Activated T-helper 17 cell treated with anti-CD3 and anti-CD28 coated beads, Interleukin-2, amount 50 U/mL, for 72 hours (primary cell): Measurements from ENCODE around the gene TRAPPC8. TPM values are rescaled to one million over a fixed set of nuclear protein-coding genes. Genes with fewer than 3 reads are reported as not detected.
"Not testable (repeated sequence)": the region's sequence is repeated elsewhere in the genome, so short reads cannot be mapped to it uniquely, and the experiment has no call there.

Source experiments
- ATAC-seq: fragments of 150-1000 bp; cut with Tn5 transposase; replicated peaks from 2 replicates; pipeline ENCODE4 v1.10.0; 2021; ENCODE audit warnings: mild to moderate bottlenecking, moderate library complexity
- H3K27ac Mint-ChIP-seq: one replicate; pipeline ENCODE4 v1.8.0; 2022; ENCODE audit warnings: mixed read lengths
- H3K27me3 Mint-ChIP-seq: one replicate; pipeline ENCODE4 v1.8.0; 2022; ENCODE audit warnings: mixed read lengths
- H3K36me3 Mint-ChIP-seq: one replicate; pipeline ENCODE4 v1.8.0; 2022; ENCODE audit warnings: low read depth, mild to moderate bottlenecking, mixed read lengths
- H3K4me1 Mint-ChIP-seq: one replicate; pipeline ENCODE4 v1.8.0; 2022; ENCODE audit warnings: mixed read lengths
- H3K4me3 Mint-ChIP-seq: one replicate; pipeline ENCODE4 v1.8.0; 2022; ENCODE audit warnings: mild to moderate bottlenecking, mixed read lengths
- H3K9me3 Mint-ChIP-seq: one replicate; pipeline ENCODE4 v1.8.0; 2022; ENCODE audit warnings: mixed read lengths
- total RNA-seq, 2 donors: library from RNA; stranded (reverse); gene quantifications; one replicate each; pipeline ENCODE4 v1.2.3, GENCODE V29; 2022

TRAPPC8 gene
- total RNA-seq, 2 donors from 2014 or later, result 30.6 to 36.5 TPM

- peaks cover 94% of the 10 kb centered on the region for H3K36me3 Mint-ChIP-seq
- H3K9me3 Mint-ChIP-seq, result no peaks in the 10 kb centered on the region
Measured at GRCh38 chr18:31860488-31860887, 82.4 kb downstream of the TRAPPC8 start.

GRCh38 chr18:31857526-31858106 is 85.3 kb downstream of the TRAPPC8 start:
- Mint-ChIP-seq H3K4me3 (no peak overlapping the region), H3K4me1 (no peaks in the 10 kb centered on the region), H3K9me3 (no peaks in the 10 kb centered on the region), H3K36me3 (peaks cover 93% of the 10 kb centered on the region), H3K27ac (no peak overlapping the region), H3K27me3 (no peaks in the 10 kb centered on the region)
- no peak for ATAC-seq

More at GRCh38 chr18:31860488-31860887, 82.4 kb downstream of the TRAPPC8 start:
- Mint-ChIP-seq H3K27me3 (no peaks in the 10 kb centered on the region), H3K4me1 (no peaks in the 10 kb centered on the region), H3K27ac (no peak overlapping the region), H3K4me3 (no peak overlapping the region)
- ATAC-seq, result no peak

GRCh38 chr18:31850844-31851243 is 92.1 kb downstream of the TRAPPC8 start:
- H3K4me3 Mint-ChIP-seq, result no peak overlapping the region
- peaks cover 93% of the 10 kb centered on the region for H3K36me3 Mint-ChIP-seq
- no peak overlapping the region for H3K27ac Mint-ChIP-seq
- no peak for ATAC-seq
- H3K27me3 Mint-ChIP-seq, result no peaks in the 10 kb centered on the region
- H3K9me3 Mint-ChIP-seq, result no peaks in the 10 kb centered on the region
- H3K4me1 Mint-ChIP-seq, result no peaks in the 10 kb centered on the region

GRCh38 chr18:31840499-31840898 is 102.4 kb downstream of the TRAPPC8 start:
- Mint-ChIP-seq H3K9me3 (no peaks in the 10 kb centered on the region), H3K4me1 (no peaks in the 10 kb centered on the region)

GRCh38 chr18:31837879-31838278 is 105.0 kb downstream of the TRAPPC8 start:
- no peaks in the 10 kb centered on the region for H3K27me3 Mint-ChIP-seq
- H3K9me3 Mint-ChIP-seq, result no peaks in the 10 kb centered on the region
- H3K4me3 Mint-ChIP-seq, result no peak overlapping the region
- ATAC-seq, result no peak
- no peak overlapping the region for H3K27ac Mint-ChIP-seq
- peaks cover 73% of the 10 kb centered on the region for H3K36me3 Mint-ChIP-seq
- H3K4me1 Mint-ChIP-seq, result no peaks in the 10 kb centered on the region

More at GRCh38 chr18:31840499-31840898, 102.4 kb downstream of the TRAPPC8 start:
- no peak overlapping the region for H3K4me3 Mint-ChIP-seq
- no peaks in the 10 kb centered on the region for H3K27me3 Mint-ChIP-seq
- H3K27ac Mint-ChIP-seq, result no peak overlapping the region
- ATAC-seq, result no peak
- H3K36me3 Mint-ChIP-seq, result peaks cover 80% of the 10 kb centered on the region

GRCh38 chr18:31835528-31836133 is 107.3 kb downstream of the TRAPPC8 start:
- Mint-ChIP-seq H3K27me3 (no peaks in the 10 kb centered on the region), H3K4me1 (no peaks in the 10 kb centered on the region), H3K9me3 (no peaks in the 10 kb centered on the region), H3K4me3 (no peak overlapping the region), H3K27ac (peak overlapping the region; percentile 34), H3K36me3 (peaks cover 71% of the 10 kb centered on the region)
- ATAC-seq, result peak; percentile 35

GRCh38 chr18:31831903-31832302 is 111.0 kb downstream of the TRAPPC8 start:
- H3K9me3 Mint-ChIP-seq, result no peaks in the 10 kb centered on the region
- ATAC-seq, result no peak
- no peaks in the 10 kb centered on the region for H3K4me1 Mint-ChIP-seq
- no peak overlapping the region for H3K4me3 Mint-ChIP-seq
- H3K27ac Mint-ChIP-seq, result no peak overlapping the region
- no peaks in the 10 kb centered on the region for H3K27me3 Mint-ChIP-seq
- peaks cover 76% of the 10 kb centered on the region for H3K36me3 Mint-ChIP-seq

- no peaks in the 10 kb centered on the region for H3K9me3 Mint-ChIP-seq
- peaks cover 64% of the 10 kb centered on the region for H3K36me3 Mint-ChIP-seq
- no peaks in the 10 kb centered on the region for H3K27me3 Mint-ChIP-seq
- no peak overlapping the region for H3K4me3 Mint-ChIP-seq
- ATAC-seq, result no peak
- H3K4me1 Mint-ChIP-seq, result no peaks in the 10 kb centered on the region
- H3K27ac Mint-ChIP-seq, result no peak overlapping the region
Measured at GRCh38 chr18:31830686-31831085, 112.2 kb downstream of the TRAPPC8 start.

- H3K27ac Mint-ChIP-seq, result no peak overlapping the region
- peaks cover 50% of the 10 kb centered on the region for H3K36me3 Mint-ChIP-seq
- no peak for ATAC-seq
- no peak overlapping the region for H3K4me3 Mint-ChIP-seq
- H3K4me1 Mint-ChIP-seq, result no peaks in the 10 kb centered on the region
- H3K27me3 Mint-ChIP-seq, result no peaks in the 10 kb centered on the region
- H3K9me3 Mint-ChIP-seq, result no peaks in the 10 kb centered on the region
Measured at GRCh38 chr18:31828613-31829012, 114.3 kb downstream of the TRAPPC8 start.

- H3K4me1 Mint-ChIP-seq, ATAC-seq, H3K4me3 Mint-ChIP-seq, H3K27me3 Mint-ChIP-seq, H3K9me3 Mint-ChIP-seq, H3K27ac Mint-ChIP-seq: not testable (repeated sequence)
- H3K36me3 Mint-ChIP-seq, result peaks cover 37% of the 10 kb centered on the region
Measured at GRCh38 chr18:31826673-31827325, 116.1 kb downstream of the TRAPPC8 start.

- Mint-ChIP-seq H3K9me3 (no peaks in the 10 kb centered on the region), H3K4me1 (no peaks in the 10 kb centered on the region), H3K36me3 (peaks cover 34% of the 10 kb centered on the region), H3K27ac (no peak overlapping the region), H3K27me3 (no peaks in the 10 kb centered on the region), H3K4me3 (no peak overlapping the region)
- no peak for ATAC-seq
Measured at GRCh38 chr18:31825772-31826171, 117.2 kb downstream of the TRAPPC8 start.

GRCh38 chr18:31821545-31822171 is 121.3 kb downstream of the TRAPPC8 start:
- Mint-ChIP-seq H3K4me1 (no peaks in the 10 kb centered on the region), H3K9me3 (no peaks in the 10 kb centered on the region), H3K27ac (no peak overlapping the region), H3K27me3 (no peaks in the 10 kb centered on the region), H3K4me3 (no peak overlapping the region), H3K36me3 (no peaks in the 10 kb centered on the region)
- no peak for ATAC-seq

- Mint-ChIP-seq H3K4me1 (no peaks in the 10 kb centered on the region), H3K4me3 (no peak overlapping the region), H3K27me3 (no peaks in the 10 kb centered on the region), H3K27ac (no peak overlapping the region), H3K36me3 (no peaks in the 10 kb centered on the region), H3K9me3 (no peaks in the 10 kb centered on the region)
- ATAC-seq, result no peak
Measured at GRCh38 chr18:31819925-31820229, 123.1 kb downstream of the TRAPPC8 start.

GRCh38 chr18:31819106-31819924 is 123.6 kb downstream of the TRAPPC8 start:
- ATAC-seq, result peak; percentile 55
- Mint-ChIP-seq H3K4me3 (no peak overlapping the region), H3K4me1 (no peaks in the 10 kb centered on the region), H3K9me3 (no peaks in the 10 kb centered on the region), H3K27me3 (no peaks in the 10 kb centered on the region), H3K36me3 (no peaks in the 10 kb centered on the region), H3K27ac (no peak overlapping the region)
